NCI-H2227 (cell line): ENCODE measurements around the gene CASTOR2.
"Not testable (repeated sequence)": the region's sequence is repeated elsewhere in the genome, so short reads cannot be mapped to it uniquely, and the experiment has no call there.

ENCODE experiments used
- DNase-seq: peaks from one replicate; lab custom pipeline; 2025; ENCODE audit not compliant: unreplicated experiment; lab: John Stamatoyannopoulos, UW

CASTOR2 gene

GRCh38 chr7:74964511-74965119, at the start of gene CASTOR2:
Gene CASTOR2 (plus strand): TSS chr7:74964705. CDS start chr7:74964986, 281 bp downstream.
- DNase-seq, result peak; percentile 52

- DNase-seq, result not testable (repeated sequence)
Measured at GRCh38 chr7:74922321-74922890, 42.1 kb upstream of the CASTOR2 start.

GRCh38 chr7:74923644-74924043, 40.9 kb upstream of the CASTOR2 start:
- not testable (repeated sequence) for DNase-seq

- DNase-seq, result not testable (repeated sequence)
Measured at GRCh38 chr7:74926968-74927367, 37.5 kb upstream of the CASTOR2 start.

GRCh38 chr7:74931563-74932328, 32.8 kb upstream of the CASTOR2 start:
- not testable (repeated sequence) for DNase-seq

- not testable (repeated sequence) for DNase-seq
Measured at GRCh38 chr7:74939429-74939828, 25.1 kb upstream of the CASTOR2 start.

- DNase-seq, result not testable (repeated sequence)
Measured at GRCh38 chr7:74941302-74942069, 23.0 kb upstream of the CASTOR2 start.

- DNase-seq, result not testable (repeated sequence)
Measured at GRCh38 chr7:74943923-74944322, 20.6 kb upstream of the CASTOR2 start.

- DNase-seq, result not testable (repeated sequence)
Measured at GRCh38 chr7:74947741-74948140, 16.8 kb upstream of the CASTOR2 start.

- DNase-seq, result not testable (repeated sequence)
Measured at GRCh38 chr7:74953774-74954173, 10.7 kb upstream of the CASTOR2 start.

GRCh38 chr7:74958328-74958727, 6.2 kb upstream of the CASTOR2 start:
- not testable (repeated sequence) for DNase-seq

- not testable (repeated sequence) for DNase-seq
Measured at GRCh38 chr7:74963704-74964510, 598 bp upstream of the CASTOR2 start.

GRCh38 chr7:74966208-74966854, 1.8 kb downstream of the CASTOR2 start:
- DNase-seq, result not testable (repeated sequence)

GRCh38 chr7:74966909-74967308, 2.4 kb downstream of the CASTOR2 start:
- DNase-seq, result not testable (repeated sequence)

GRCh38 chr7:74971431-74971830, 6.9 kb downstream of the CASTOR2 start:
- not testable (repeated sequence) for DNase-seq

GRCh38 chr7:74972377-74972776, 7.9 kb downstream of the CASTOR2 start:
- DNase-seq, result not testable (repeated sequence)

GRCh38 chr7:74975959-74976358, 11.5 kb downstream of the CASTOR2 start:
- not testable (repeated sequence) for DNase-seq

GRCh38 chr7:74977523-74977922, 13.0 kb downstream of the CASTOR2 start:
- not testable (repeated sequence) for DNase-seq

- not testable (repeated sequence) for DNase-seq
Measured at GRCh38 chr7:74988436-74988835, 23.9 kb downstream of the CASTOR2 start.

- no peak for DNase-seq
Measured at GRCh38 chr7:74993121-74993520, 28.6 kb downstream of the CASTOR2 start.
